ENCODE measurements around the gene EPS8L3.

DNA sequence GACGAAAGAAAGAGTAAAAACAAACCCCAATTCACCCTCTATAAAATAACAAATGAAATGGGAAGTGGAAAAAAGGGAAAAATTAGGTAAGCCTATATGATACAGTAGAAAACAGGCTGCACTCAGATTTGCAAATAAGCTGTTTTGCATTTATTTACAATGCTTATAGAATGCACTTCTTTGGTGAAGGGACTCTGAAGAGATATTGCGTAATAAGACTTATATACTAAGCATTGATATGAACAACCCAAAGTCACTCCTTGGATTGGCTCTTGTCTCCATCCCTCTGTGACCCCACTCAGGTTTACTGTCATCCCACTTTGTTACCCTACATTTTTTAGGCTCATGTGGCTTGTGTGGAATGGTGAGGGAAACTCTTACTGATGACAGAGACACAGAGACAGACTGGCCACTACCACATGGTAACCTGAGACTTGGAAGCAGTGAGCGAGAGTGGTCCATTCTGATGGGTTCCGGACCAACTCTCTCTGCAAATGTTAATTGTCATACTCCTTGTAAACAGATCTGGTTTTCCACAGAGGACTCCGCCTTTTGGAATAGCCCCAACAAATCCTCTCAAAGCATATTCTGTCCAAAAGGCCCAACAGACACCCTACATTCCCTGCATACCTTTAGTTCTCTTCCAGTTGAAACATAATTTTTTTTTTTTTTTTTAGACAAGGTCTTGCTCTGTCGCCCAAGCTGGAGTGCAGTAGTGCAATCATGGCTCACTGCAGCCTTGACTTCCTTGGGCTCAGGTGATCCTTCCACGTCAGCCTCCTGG, 40.6 kb downstream of the EPS8L3 start:
- TF ChIP-seq, protein P1, sequence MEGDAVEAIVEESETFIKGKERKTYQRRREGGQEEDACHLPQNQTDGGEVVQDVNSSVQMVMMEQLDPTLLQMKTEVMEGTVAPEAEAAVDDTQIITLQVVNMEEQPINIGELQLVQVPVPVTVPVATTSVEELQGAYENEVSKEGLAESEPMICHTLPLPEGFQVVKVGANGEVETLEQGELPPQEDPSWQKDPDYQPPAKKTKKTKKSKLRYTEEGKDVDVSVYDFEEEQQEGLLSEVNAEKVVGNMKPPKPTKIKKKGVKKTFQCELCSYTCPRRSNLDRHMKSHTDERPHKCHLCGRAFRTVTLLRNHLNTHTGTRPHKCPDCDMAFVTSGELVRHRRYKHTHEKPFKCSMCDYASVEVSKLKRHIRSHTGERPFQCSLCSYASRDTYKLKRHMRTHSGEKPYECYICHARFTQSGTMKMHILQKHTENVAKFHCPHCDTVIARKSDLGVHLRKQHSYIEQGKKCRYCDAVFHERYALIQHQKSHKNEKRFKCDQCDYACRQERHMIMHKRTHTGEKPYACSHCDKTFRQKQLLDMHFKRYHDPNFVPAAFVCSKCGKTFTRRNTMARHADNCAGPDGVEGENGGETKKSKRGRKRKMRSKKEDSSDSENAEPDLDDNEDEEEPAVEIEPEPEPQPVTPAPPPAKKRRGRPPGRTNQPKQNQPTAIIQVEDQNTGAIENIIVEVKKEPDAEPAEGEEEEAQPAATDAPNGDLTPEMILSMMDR (IDR thresholded peaks at IDR 0.05; ENCODE audit: low read depth, low read length) = no peak
- TF ChIP-seq POLR2A (IDR thresholded peaks at IDR 0.05; ENCODE audit: extremely low read depth, insufficient read length) = no peak
- TF ChIP-seq, protein P2, sequence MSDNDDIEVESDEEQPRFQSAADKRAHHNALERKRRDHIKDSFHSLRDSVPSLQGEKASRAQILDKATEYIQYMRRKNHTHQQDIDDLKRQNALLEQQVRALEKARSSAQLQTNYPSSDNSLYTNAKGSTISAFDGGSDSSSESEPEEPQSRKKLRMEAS (IDR thresholded peaks at IDR 0.05; ENCODE audit: low read depth, low read length) = no peak
